ENCODE measurements around the gene EPS8L1. TPM values are rescaled to one million over a fixed set of nuclear protein-coding genes. Genes with fewer than 3 reads are reported as not detected.

Gene EPS8L1
- total RNA-seq, 1 donor from 2014 or later = 1.9 TPM

GRCh38 chr19:55136399-55137102 is 60.9 kb downstream of the EPS8L1 start:
- intact Hi-C loops (cut with DNase I) = no loop called here
- DNase-seq (ENCODE audit: low spot score) = no peak

Small RNA genes lying within 50 kb of the gene (microRNA-seq; reads per million reads assigned to microRNA genes)
- not detected for gene MIR7975

Other genes with a start within 250 kb of the EPS8L1 start
- not detected for gene KIR2DS4, start 243.2 kb upstream of the EPS8L1 start, total RNA-seq
- not detected for gene KIR3DL2, start 225.4 kb upstream of the EPS8L1 start, total RNA-seq
- gene FCAR, start 201.6 kb upstream of the EPS8L1 start, total RNA-seq = 0.70 TPM
- gene NCR1, start 169.7 kb upstream of the EPS8L1 start, total RNA-seq = not detected
- gene NLRP7, start 128.3 kb upstream of the EPS8L1 start, total RNA-seq = not detected
- 0.86 TPM for gene NLRP2, start 109.5 kb upstream of the EPS8L1 start, total RNA-seq
- 0.65 TPM for gene GP6, start 37.6 kb upstream of the EPS8L1 start, total RNA-seq
- gene RDH13, start 12.7 kb upstream of the EPS8L1 start, total RNA-seq = 43.4 TPM
- gene PPP1R12C, start 41.8 kb downstream of the EPS8L1 start, total RNA-seq = 215 TPM
- 187 TPM for gene TNNT1, start 73.3 kb downstream of the EPS8L1 start, total RNA-seq
- 7,865 TPM for gene TNNI3, start 81.9 kb downstream of the EPS8L1 start, total RNA-seq
- 3.4 TPM for gene DNAAF3, start 90.7 kb downstream of the EPS8L1 start, total RNA-seq
- 0.30 TPM for gene SYT5, start 104.4 kb downstream of the EPS8L1 start, total RNA-seq
- 3.7 TPM for gene PTPRH, start 133.6 kb downstream of the EPS8L1 start, total RNA-seq
- gene TMEM86B, start 152.9 kb downstream of the EPS8L1 start, total RNA-seq = 1.6 TPM
- 43.0 TPM for gene PPP6R1, start 183.1 kb downstream of the EPS8L1 start, total RNA-seq
- gene HSPBP1, start 204.2 kb downstream of the EPS8L1 start, total RNA-seq = 24.6 TPM
- gene BRSK1, start 208.1 kb downstream of the EPS8L1 start, total RNA-seq = 8.8 TPM
- gene TMEM150B, start 249.5 kb downstream of the EPS8L1 start, total RNA-seq = 0.62 TPM